ENCODE data around the gene MAPK12. TPM values are rescaled to one million over a fixed set of nuclear protein-coding genes. Genes with fewer than 3 reads are reported as not detected.

The MAPK12 gene
- total RNA-seq (2014; rRNA removed; shearing (Covaris generic)) (22.8 and 28.7 TPM in 2 replicates), polyA plus RNA-seq (2016; fragmentation: Nextera tagmentation; extraction: Ambion mirVana) (20.7 and 23.2 TPM in 2 replicates)

GRCh38 chr22:50261615-50262459 lies at the start of gene MAPK12:
MAPK12 (minus strand) TSS chr22:50261683; CDS start chr22:50261509, 174 bp downstream.
- no peak for TF ChIP-seq EZH2phosphoT487 (IDR thresholded peaks at IDR 0.05; ENCODE audit: insufficient read depth, low read depth)
- no peak for TF ChIP-seq EZH2 (IDR thresholded peaks at IDR 0.05; ENCODE audit: insufficient read depth, poor library complexity, severe bottlenecking)
- in situ Hi-C loops (cut with MboI): no loop called here
- H4K20me1 ChIP-seq (ENCODE audit: insufficient read depth): no peaks in the 10 kb centered on the region
- no peaks in the 10 kb centered on the region for H3K9me3 ChIP-seq (ENCODE audit: low read depth)
- no peaks in the 10 kb centered on the region for H3K9me2 ChIP-seq (ENCODE audit: insufficient read depth)
- H3K36me3 ChIP-seq (ENCODE audit: low read depth): no peaks in the 10 kb centered on the region
- H3K79me2 ChIP-seq (ENCODE audit: insufficient read depth): peaks cover 22% of the 10 kb centered on the region
- peak within 1 kb of the TSS; percentile 81 for H3K4me3 ChIP-seq
- H3F3A ChIP-seq (ENCODE audit: insufficient read depth): no peaks in the 10 kb centered on the region
- peak within 1 kb of the TSS; percentile 79 for H2AFZ ChIP-seq
- H3K27ac ChIP-seq: peak within 1 kb of the TSS; percentile 58
- H3K9ac ChIP-seq: peak within 1 kb of the TSS; percentile 92
- DNase-seq: peak; percentile 59
- 0 out of 2 replicates have a peak, but pooled peaks cover 3% of the 10 kb centered on the region for H3K4me1 ChIP-seq (ENCODE audit: insufficient read depth)
- no peaks in the 10 kb centered on the region for H3K27me3 ChIP-seq (replicated peaks; ENCODE audit: insufficient read depth)
- peak within 1 kb of the TSS; percentile 89 for H3K4me2 ChIP-seq (ENCODE audit: unreplicated experiment)
- WGBS, 2 experiments (ENCODE audit: low coverage in 1 of 2, low lambda C conversion rate in 2 of 2, missing lambda C conversion rate in 2 of 2): 8 to 14% methylated on average over 8 to 22 of the region's 61 CpGs

- 93 to 94% methylated on average over 16 of the region's 16 CpGs for WGBS, 2 experiments (ENCODE audit: low coverage in 1 of 2, low lambda C conversion rate in 2 of 2, missing lambda C conversion rate in 2 of 2)
- Histone ChIP-seq H3F3A (ENCODE audit: insufficient read depth) (peaks cover 12% of the 10 kb centered on the region; the same call in 1 of the 2 replicates), H3K9me2 (ENCODE audit: insufficient read depth) (no peaks in the 10 kb centered on the region), H3K4me1 (ENCODE audit: insufficient read depth) (0 out of 2 replicates have a peak, but pooled peaks cover 11% of the 10 kb centered on the region), H3K79me2 (ENCODE audit: insufficient read depth) (peaks cover 11% of the 10 kb centered on the region), H3K4me3 (no peak overlapping the region), H2AFZ (no peak overlapping the region), H3K27ac (no peak overlapping the region), H3K9me3 (ENCODE audit: low read depth) (no peaks in the 10 kb centered on the region), H3K36me3 (ENCODE audit: low read depth) (no peaks in the 10 kb centered on the region), H3K27me3 (replicated peaks; ENCODE audit: insufficient read depth) (no peaks in the 10 kb centered on the region), H4K20me1 (ENCODE audit: insufficient read depth) (no peaks in the 10 kb centered on the region), H3K9ac (no peak overlapping the region), H3K4me2 (ENCODE audit: unreplicated experiment) (no peak overlapping the region)
- in situ Hi-C loops (cut with MboI): no loop called here
- no peak for DNase-seq
- TF ChIP-seq EZH2phosphoT487 (IDR thresholded peaks at IDR 0.05; ENCODE audit: insufficient read depth, low read depth) (no peak), EZH2 (IDR thresholded peaks at IDR 0.05; ENCODE audit: insufficient read depth, poor library complexity, severe bottlenecking) (no peak)
Observed at GRCh38 chr22:50310949-50311444, 49.5 kb upstream of the MAPK12 start.

GRCh38 chr22:50310031-50310722 lies 48.7 kb upstream of the MAPK12 start:
- H3K9me3 ChIP-seq (ENCODE audit: low read depth): no peaks in the 10 kb centered on the region
- 89 to 91% methylated on average over 21 of the region's 21 CpGs for WGBS, 2 experiments (ENCODE audit: low coverage in 1 of 2, low lambda C conversion rate in 2 of 2, missing lambda C conversion rate in 2 of 2)
- H3K36me3 ChIP-seq (ENCODE audit: low read depth): no peaks in the 10 kb centered on the region
- no peak overlapping the region for H3K9ac ChIP-seq
- H3K79me2 ChIP-seq (ENCODE audit: insufficient read depth): peaks cover 18% of the 10 kb centered on the region
- H3K27me3 ChIP-seq (replicated peaks; ENCODE audit: insufficient read depth): no peaks in the 10 kb centered on the region
- no peaks in the 10 kb centered on the region for H3K9me2 ChIP-seq (ENCODE audit: insufficient read depth)
- no peak overlapping the region for H3K4me3 ChIP-seq
- no peak for DNase-seq
- no peaks in the 10 kb centered on the region for H4K20me1 ChIP-seq (ENCODE audit: insufficient read depth)
- no peak overlapping the region for H3K27ac ChIP-seq
- peaks cover 16% of the 10 kb centered on the region for H3K4me1 ChIP-seq (ENCODE audit: insufficient read depth)
- in situ Hi-C loops (cut with MboI): no loop called here
- H2AFZ ChIP-seq: no peak overlapping the region
- H3K4me2 ChIP-seq (ENCODE audit: unreplicated experiment): no peak overlapping the region
- H3F3A ChIP-seq (ENCODE audit: insufficient read depth): peaks cover 12% of the 10 kb centered on the region; the same call in 1 of the 2 replicates
- TF ChIP-seq EZH2 (IDR thresholded peaks at IDR 0.05; ENCODE audit: insufficient read depth, poor library complexity, severe bottlenecking): no peak
- no peak for TF ChIP-seq EZH2phosphoT487 (IDR thresholded peaks at IDR 0.05; ENCODE audit: insufficient read depth, low read depth)

GRCh38 chr22:50309601-50309991 lies 48.1 kb upstream of the MAPK12 start:
- H3K4me2 ChIP-seq (ENCODE audit: unreplicated experiment): no peak overlapping the region

More at GRCh38 chr22:50309601-50309991, 48.1 kb upstream of the MAPK12 start:
- no peak for DNase-seq
- Histone ChIP-seq H3K27ac (no peak overlapping the region), H3K36me3 (ENCODE audit: low read depth) (no peaks in the 10 kb centered on the region), H3K27me3 (replicated peaks; ENCODE audit: insufficient read depth) (no peaks in the 10 kb centered on the region), H3K4me3 (no peak overlapping the region), H3K9ac (no peak overlapping the region), H3K4me1 (ENCODE audit: insufficient read depth) (peaks cover 22% of the 10 kb centered on the region), H4K20me1 (ENCODE audit: insufficient read depth) (no peaks in the 10 kb centered on the region), H3K79me2 (ENCODE audit: insufficient read depth) (peaks cover 23% of the 10 kb centered on the region), H3K9me2 (ENCODE audit: insufficient read depth) (no peaks in the 10 kb centered on the region), H3K9me3 (ENCODE audit: low read depth) (no peaks in the 10 kb centered on the region), H3F3A (ENCODE audit: insufficient read depth) (peaks cover 12% of the 10 kb centered on the region; the same call in 1 of the 2 replicates), H2AFZ (no peak overlapping the region)
- TF ChIP-seq EZH2 (IDR thresholded peaks at IDR 0.05; ENCODE audit: insufficient read depth, poor library complexity, severe bottlenecking) (no peak), EZH2phosphoT487 (IDR thresholded peaks at IDR 0.05; ENCODE audit: insufficient read depth, low read depth) (no peak)
- 88 to 95% methylated on average over 7 of the region's 7 CpGs for WGBS, 2 experiments (ENCODE audit: low coverage in 1 of 2, low lambda C conversion rate in 2 of 2, missing lambda C conversion rate in 2 of 2)
- in situ Hi-C loops (cut with MboI): no loop called here

Measured in GM23248 (cell line).